Stimulated activated CD4-positive, alpha-beta T cell treated with anti-CD3 and anti-CD28 coated beads, Interleukin-1b, Interleukin-23, amount 100 ng/mL, for 4 hours (primary cell): Measurements from ENCODE around the gene SRSF5.

Source experiments
- DNase-seq, 2 donors: peaks; one replicate each; pipeline ENCODE4 v3.0.0-alpha.2; 2020; ENCODE audit warnings: low read depth in 2 of 2

The SRSF5 gene

GRCh38 chr14:69770559-69770958 lies 3.6 kb downstream of the SRSF5 start:
- no peak for DNase-seq

- no peak for DNase-seq
These were observed 4.2 kb downstream of the SRSF5 start for GRCh38 chr14:69771136-69771535.

GRCh38 chr14:69772082-69773017 lies 5.4 kb downstream of the SRSF5 start:
- no peak for DNase-seq

- DNase-seq: no peak
These were observed 6.8 kb downstream of the SRSF5 start for GRCh38 chr14:69773571-69774276.

- no peak for DNase-seq
These were observed 8.1 kb downstream of the SRSF5 start for GRCh38 chr14:69775012-69775411.

GRCh38 chr14:69776875-69777453 lies 10.0 kb downstream of the SRSF5 start:
- DNase-seq: no peak

GRCh38 chr14:69779088-69779487 lies 12.1 kb downstream of the SRSF5 start:
- no peak for DNase-seq

- no peak for DNase-seq
These were observed 13.2 kb downstream of the SRSF5 start for GRCh38 chr14:69780092-69780491.

- no peak for DNase-seq
These were observed 14.0 kb downstream of the SRSF5 start for GRCh38 chr14:69780952-69781351.

- DNase-seq: no peak
These were observed 18.0 kb downstream of the SRSF5 start for GRCh38 chr14:69784942-69785341.

GRCh38 chr14:69786603-69787002 lies 19.7 kb downstream of the SRSF5 start:
- DNase-seq: no peak

GRCh38 chr14:69789118-69789640 lies 22.2 kb downstream of the SRSF5 start:
- no peak for DNase-seq

- DNase-seq: no peak
These were observed 26.0 kb downstream of the SRSF5 start for GRCh38 chr14:69792887-69793421.

GRCh38 chr14:69794791-69795190 lies 27.8 kb downstream of the SRSF5 start:
- no peak for DNase-seq

GRCh38 chr14:69795691-69796090 lies 28.7 kb downstream of the SRSF5 start:
- no peak for DNase-seq

GRCh38 chr14:69796797-69797500 lies 30.0 kb downstream of the SRSF5 start, which contains the start of gene SLC10A1:
Gene SLC10A1 (minus strand): TSS chr14:69797241. CDS start chr14:69797155, 86 bp downstream.
- no peak for DNase-seq

- DNase-seq: no peak
These were observed 30.8 kb downstream of the SRSF5 start for GRCh38 chr14:69797573-69798338.

- DNase-seq: no peak
These were observed 31.4 kb downstream of the SRSF5 start for GRCh38 chr14:69798339-69798735.

- DNase-seq: no peak
These were observed 36.8 kb downstream of the SRSF5 start for GRCh38 chr14:69803753-69804152.

- no peak for DNase-seq
These were observed 38.0 kb downstream of the SRSF5 start for GRCh38 chr14:69804902-69805301.

GRCh38 chr14:69807192-69807591 lies 40.2 kb downstream of the SRSF5 start:
- DNase-seq: no peak
